NCI-H2196 treated with DMSO at 0.1 percent for 48 hours (cell line): Measurements from ENCODE around the gene GOLGA8A.
A peak's percentile ranks its signal among the peaks of the same experiment; 100 is the strongest.
"Not testable (repeated sequence)": the region's sequence is repeated elsewhere in the genome, so short reads cannot be mapped to it uniquely, and the experiment has no call there.

Experiments used
- DNase-seq: peaks from one replicate; lab custom pipeline; 2025; ENCODE audit not compliant: unreplicated experiment; lab: John Stamatoyannopoulos, UW

Gene GOLGA8A

DNA sequence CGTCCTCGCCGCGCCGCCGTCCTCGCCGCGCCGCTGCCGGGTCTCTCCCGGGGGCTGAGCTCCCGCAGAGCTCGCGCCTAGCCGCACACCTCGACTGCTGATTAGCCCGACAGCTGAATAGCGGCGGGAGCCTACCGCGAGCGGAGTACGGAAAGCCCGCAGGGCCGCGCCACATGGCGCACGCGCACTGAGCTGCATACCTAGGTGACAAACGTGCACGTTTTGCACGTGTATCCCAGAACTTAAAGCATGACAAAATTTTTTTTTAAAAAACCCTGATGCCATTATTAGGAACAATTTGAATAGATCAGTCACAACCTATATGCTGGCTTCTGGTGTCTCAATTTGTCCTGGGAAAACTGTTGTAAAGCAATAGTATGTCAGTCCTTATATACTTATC, at the start of gene GOLGA8A:
TSS of gene GOLGA8A (minus strand) at position 122 of the 400 bp plus-strand sequence. CDS start 48,117 bp downstream, outside the sequence.
- peak; percentile 8 for DNase-seq

DNA sequence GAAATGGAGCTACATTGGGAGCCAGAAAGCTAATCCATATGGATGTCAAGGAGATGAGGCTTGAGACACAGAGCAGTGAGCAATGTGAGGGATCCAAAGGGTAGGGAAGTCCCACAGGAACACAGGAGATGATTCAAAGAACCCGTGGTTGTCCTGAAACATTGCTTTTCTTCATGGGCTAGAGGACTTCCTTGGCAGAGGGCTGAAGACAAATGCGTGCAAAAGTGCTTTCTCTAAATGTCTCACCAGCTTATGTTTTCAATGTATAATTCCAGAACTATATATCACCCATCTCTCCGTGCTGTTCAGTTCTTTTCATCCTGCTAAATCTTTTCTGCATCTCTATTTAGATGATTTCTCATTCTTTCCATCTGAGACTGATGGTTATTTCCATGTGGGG, 46.0 kb upstream of the GOLGA8A start:
- DNase-seq: no peak

DNA sequence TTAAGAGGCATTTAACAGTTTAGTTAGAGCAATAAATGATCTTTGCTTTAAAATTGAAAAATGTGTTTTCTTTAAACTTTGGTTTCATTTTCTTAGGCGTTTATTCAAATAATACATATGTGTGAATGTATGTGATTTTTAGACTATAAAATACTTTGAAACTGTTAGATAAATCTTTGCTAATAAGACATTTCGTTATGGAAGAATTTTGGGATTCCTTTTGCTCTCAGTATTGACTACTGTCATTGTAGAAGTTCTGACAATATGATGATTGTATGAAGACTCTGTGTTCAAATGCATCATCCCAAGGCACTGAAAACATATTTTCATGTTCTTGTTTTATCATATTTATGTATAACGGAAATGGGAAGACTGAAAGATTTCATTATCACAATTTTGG, 43.8 kb upstream of the GOLGA8A start:
- no peak for DNase-seq

DNA sequence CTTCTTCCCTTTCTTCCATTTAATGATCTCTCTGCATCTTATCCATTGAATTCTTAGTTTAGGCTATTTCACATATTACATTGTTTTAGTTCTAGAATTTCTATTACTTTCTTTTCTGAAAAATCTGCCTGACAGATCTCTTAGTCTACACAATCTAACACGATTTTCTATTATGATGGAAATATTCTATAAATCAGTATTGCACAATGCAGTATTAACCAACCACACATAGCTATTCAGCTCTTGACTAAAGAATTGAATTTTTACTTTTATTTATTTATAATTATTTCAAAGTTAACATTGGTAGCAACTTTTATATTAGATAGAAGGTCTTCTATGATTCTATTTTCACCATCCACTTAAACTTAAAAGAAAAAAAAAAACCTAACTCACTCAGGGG, 36.2 kb upstream of the GOLGA8A start:
- no peak for DNase-seq

- DNase-seq: no peak
Measured at GRCh38 chr15:34472947-34473346, 35.3 kb upstream of the GOLGA8A start.

DNA sequence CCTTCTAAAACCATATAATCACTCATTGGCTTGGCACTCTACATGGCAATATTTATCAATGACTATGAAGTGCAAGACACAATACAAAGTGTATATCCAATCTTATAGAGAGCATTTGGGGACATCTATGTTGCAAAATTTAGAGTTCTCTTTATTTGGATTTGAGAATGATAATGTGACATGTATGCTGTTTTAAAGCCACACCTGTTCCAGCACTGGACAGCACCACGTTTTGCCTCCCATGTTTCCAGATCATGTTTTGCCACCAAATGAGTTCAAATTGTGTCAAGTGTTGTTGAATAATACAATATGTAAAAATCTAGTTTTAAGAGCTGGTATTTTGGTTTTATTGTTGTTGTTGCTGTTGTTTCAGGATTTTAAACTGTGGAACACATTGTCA, 33.3 kb upstream of the GOLGA8A start:
- DNase-seq: no peak

GRCh38 chr15:34470091-34470490, 32.5 kb upstream of the GOLGA8A start:
- no peak for DNase-seq

DNA sequence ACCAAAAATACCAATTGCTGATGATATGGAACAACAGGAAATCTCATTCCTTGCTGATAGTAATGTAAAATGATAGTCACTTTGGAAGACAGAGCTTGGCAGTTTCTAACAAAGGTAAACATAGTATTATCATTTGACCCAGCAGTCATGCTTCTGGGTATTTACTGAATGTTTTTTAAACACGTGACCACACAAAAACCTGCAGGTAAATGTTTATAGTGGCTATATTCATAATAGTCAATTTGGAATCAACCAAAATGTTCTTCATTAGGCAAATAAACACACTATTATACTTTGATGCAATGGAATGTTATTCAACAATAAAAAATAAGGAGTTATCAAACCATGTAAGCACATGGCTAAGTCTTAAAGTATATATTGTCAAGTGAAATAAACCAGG, 24.1 kb upstream of the GOLGA8A start:
- DNase-seq: no peak

GRCh38 chr15:34460451-34460850, 22.8 kb upstream of the GOLGA8A start:
- DNase-seq: no peak

DNA sequence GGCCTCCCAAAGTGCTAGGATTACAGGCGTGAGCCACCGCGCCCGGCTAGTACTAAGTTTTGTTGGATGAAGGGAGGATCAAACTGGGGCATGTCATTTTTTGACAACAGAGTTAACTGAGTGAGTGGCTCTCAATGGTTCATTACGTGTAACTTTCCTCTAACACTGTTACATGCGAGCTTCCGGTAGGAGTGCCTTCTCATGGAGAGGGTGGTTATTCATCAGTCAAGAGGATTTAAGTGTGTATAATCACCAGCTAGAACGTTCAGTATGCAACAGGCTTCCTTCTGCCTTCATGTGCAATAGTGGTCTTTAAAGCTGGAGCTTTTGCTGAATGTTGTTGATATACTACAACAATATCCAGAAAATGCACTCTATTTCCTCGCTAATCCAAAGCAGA, 19.1 kb upstream of the GOLGA8A start:
- no peak for DNase-seq

GRCh38 chr15:34442891-34443290, 5.3 kb upstream of the GOLGA8A start:
- no peak for DNase-seq

DNA sequence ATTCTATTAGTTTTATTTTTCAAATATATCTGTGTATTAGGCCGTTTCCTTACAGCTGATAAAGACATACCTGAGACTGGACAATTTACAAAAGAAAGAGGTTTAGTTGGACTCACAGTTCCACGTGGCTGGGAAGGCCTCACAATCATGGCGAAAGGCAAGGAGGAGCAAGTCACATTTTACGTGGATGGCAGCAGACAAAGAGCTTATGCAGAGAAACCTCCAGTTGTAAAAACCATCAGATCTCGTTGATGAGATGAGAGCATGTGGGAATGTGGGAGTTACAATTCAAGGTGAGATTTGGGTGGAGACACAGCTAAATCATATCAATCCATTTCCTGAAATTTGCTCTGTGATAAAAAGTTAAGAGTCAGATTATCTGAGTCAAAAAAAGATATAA, 2.3 kb upstream of the GOLGA8A start:
- DNase-seq: no peak

GRCh38 chr15:34436956-34437442, 609 bp downstream of the GOLGA8A start:
- no peak for DNase-seq

DNA sequence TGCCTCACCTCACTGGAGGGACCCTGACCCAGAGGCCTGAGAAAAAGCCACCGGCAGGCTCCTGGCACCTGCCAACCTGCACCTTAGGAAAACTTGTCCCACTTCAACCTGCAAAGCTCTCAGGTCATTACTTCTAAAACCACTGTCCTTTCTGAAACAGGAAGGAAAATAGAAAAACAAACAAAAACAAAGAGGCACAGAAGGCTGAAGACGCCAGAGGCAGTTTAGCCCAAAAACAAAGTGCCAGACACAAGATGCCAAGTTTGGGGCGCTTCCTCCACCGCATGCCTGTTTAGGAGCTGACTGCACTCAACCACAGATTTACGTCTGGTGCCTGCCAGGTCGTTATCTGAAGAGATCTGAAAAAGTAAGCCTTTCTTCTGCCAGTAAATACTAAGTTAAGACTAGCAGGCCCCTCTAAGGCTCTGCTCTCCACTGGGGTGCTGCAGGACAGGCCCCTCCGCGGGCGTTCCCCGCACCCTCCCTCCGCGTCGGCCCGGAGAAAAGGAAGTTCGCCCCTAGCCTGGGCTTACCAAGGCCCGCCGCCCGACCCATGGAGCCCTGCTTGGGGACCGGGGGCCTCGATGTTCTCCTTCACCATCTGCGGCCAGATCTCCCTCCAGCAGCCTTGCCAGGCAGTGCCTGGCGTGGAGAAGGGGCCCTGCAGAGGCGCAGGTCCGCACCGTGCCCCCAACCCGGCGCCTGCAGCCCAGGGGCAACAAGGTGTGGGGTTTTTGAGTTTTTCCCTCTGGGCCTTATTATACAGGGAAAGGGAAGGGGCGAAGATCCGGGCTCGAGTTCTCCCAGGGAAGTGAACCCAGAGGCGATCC, 1.3 kb downstream of the GOLGA8A start:
- DNase-seq: no peak

- no peak for DNase-seq
Measured at GRCh38 chr15:34435658-34436057, 1.9 kb downstream of the GOLGA8A start.

GRCh38 chr15:34434627-34435305, 2.8 kb downstream of the GOLGA8A start:
- no peak for DNase-seq

DNA sequence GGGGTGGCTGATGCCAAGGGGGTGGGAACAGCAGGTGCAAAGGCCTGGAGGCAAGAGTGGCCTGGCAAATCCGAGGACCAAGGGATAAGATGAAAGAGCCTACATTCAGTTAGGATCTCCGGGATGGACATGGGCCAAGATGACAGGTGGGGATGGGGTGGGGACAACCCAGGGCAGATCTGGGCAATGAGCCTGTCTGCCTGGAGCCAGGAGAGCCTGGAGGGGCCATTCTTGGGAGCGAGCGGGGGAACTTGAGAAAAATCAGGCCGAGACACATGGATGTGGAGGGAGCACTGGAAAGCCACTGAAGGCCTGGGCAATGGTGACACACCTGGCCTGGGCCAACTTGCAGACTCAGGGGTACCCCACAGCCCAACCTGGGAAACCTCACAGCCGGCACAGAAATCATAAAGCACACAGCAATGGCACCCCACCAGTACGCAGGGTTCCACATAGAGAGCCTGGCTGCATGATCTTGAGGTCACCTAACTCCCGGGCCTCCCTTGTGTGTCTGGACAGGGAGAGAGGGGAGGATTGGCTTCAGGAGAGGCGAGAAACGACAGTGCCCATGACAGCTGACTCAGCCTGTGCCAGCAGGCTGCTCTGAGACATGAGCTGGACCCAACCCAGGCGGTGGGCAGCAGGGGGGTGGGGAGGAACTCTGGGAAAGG, 3.5 kb downstream of the GOLGA8A start:
- DNase-seq: not testable (repeated sequence)

- not testable (repeated sequence) for DNase-seq
Measured at GRCh38 chr15:34430642-34431041, 7.0 kb downstream of the GOLGA8A start.

- DNase-seq: not testable (repeated sequence)
Measured at GRCh38 chr15:34423425-34424090, 14.1 kb downstream of the GOLGA8A start.

DNA sequence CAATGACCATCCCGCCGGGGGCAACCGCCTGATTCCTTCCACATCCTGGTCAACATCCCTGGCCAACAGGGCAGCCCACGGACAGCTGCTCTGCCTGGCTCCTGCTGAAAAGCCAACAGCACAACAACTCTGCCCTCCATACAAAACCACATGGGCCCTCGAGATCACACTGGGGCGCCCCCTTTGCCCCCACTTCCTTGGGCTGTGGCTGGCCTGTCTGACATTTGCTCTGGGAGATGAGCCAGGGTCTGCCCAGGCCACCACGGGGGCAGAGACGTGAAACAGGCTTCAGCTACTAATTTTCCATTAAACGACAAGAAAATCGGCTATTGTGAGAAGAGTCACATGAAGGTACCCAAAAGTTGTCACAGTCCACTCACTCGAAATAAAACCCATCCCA, 16.7 kb downstream of the GOLGA8A start:
- DNase-seq: not testable (repeated sequence)

DNA sequence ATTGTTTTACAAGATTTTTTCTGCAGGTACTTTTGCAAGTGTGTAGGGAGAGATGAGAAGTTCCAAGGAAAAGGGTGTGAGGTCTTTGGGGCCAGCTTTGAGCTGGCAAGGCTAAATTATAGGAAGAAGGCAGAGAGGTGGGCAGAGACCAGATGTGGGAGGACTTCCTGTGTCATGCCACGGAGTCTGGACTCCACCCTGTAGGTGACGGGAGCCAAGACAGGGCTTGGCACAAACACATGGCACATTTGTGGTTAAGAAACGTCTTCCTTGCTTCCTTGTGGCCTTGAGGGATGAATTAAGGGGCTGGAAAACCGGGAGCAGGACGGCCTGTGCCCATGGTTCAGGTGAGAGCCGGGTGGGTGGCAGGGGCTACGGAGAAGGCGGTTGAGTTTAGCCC, 19.2 kb downstream of the GOLGA8A start:
- not testable (repeated sequence) for DNase-seq
